H1 (cell line): ENCODE data around the gene EBF3. TPM values are rescaled to one million over a fixed set of nuclear protein-coding genes. Genes with fewer than 3 reads are reported as not detected.

ENCODE experiments used
- CTCF ChIA-PET: fragments of 300-600 bp; sonication (Branson Sonifier 250); formaldehyde crosslinking; loops from one replicate; lab custom pipeline; 2021; ENCODE audit not compliant: partially characterized antibody; lab: Charles Lee
- POLR2A ChIA-PET: fragments of 300-600 bp; sonication (Branson Sonifier 250); formaldehyde crosslinking; loops from one replicate; lab custom pipeline; 2021; ENCODE audit warnings: inconsistent platforms; ENCODE audit not compliant: partially characterized antibody; lab: Charles Lee
- DNase-seq, 2 experiments: peaks; one replicate each; pipeline versions ENCODE4 v3.0.0 to v3.0.0-alpha.2; 2010 to 2022; ENCODE audit warnings: low spot score in 2 of 2, low read depth in 1 of 2, mixed read lengths in 1 of 2
- FAIRE-seq: peaks from 2 replicates; lab custom pipeline; 2011; peaks lifted over from hg19 to GRCh38; lab: Jason Lieb, UNC
- H2AFZ ChIP-seq: 2 replicates; pipeline ENCODE4 v1.8.1; 2012; ENCODE audit warnings: low read length, inconsistent platforms
- H2AK5ac ChIP-seq: 2 replicates; pipeline ENCODE4 v1.6.1; 2013; ENCODE audit warnings: low read depth, low read length
- H2BK120ac ChIP-seq: replicated peaks from 2 replicates; pipeline ENCODE3; 2013; ENCODE audit warnings: low read depth, low read length, inconsistent platforms
- H2BK12ac ChIP-seq: 2 replicates; pipeline ENCODE4 v1.6.1; 2013; ENCODE audit warnings: low read depth, low read length
- H2BK15ac ChIP-seq: 2 replicates; pipeline ENCODE4 v1.6.1; 2013; ENCODE audit warnings: low read length
- H2BK20ac ChIP-seq: 2 replicates; pipeline ENCODE4 v1.6.1; 2013; ENCODE audit warnings: low read length
- H2BK5ac ChIP-seq: 2 replicates; pipeline ENCODE4 v1.6.1; 2013; ENCODE audit warnings: low read depth, low read length
- H3K14ac ChIP-seq: 2 replicates; pipeline ENCODE4 v1.6.1; 2013; ENCODE audit warnings: inconsistent platforms; ENCODE audit not compliant: insufficient read length
- H3K18ac ChIP-seq: 2 replicates; pipeline ENCODE4 v1.6.1; 2013; ENCODE audit warnings: low read length; ENCODE audit errors: extremely low read depth
- H3K23ac ChIP-seq: 2 replicates; pipeline ENCODE4 v1.6.1; 2013; ENCODE audit warnings: inconsistent platforms; ENCODE audit not compliant: insufficient read length
- H3K23me2 ChIP-seq: 2 replicates; pipeline ENCODE4 v1.6.1; 2013; ENCODE audit warnings: low read depth, low read length
- H3K27ac ChIP-seq: 2 replicates; pipeline ENCODE4 v1.6.1; 2011; ENCODE audit warnings: low read depth, low read length, inconsistent platforms
- H3K27me3 ChIP-seq, 4 experiments: replicated peaks in 1 of 4; 1 replicate in 1 of 4; 2 replicates in 3 of 4; pipeline versions ENCODE4 v1.6.1 to v1.8.1; 2011 to 2013; ENCODE audit warnings: low read length in 3 of 4, mild to moderate bottlenecking in 3 of 4, inconsistent platforms in 2 of 4, mixed read lengths in 2 of 4, moderate library complexity in 1 of 4; ENCODE audit not compliant: control insufficient read depth in 3 of 4, insufficient read depth in 3 of 4; ENCODE audit errors: extremely low read depth in 1 of 4
- H3K36me3 ChIP-seq, 4 experiments: 2 replicates each; pipeline versions ENCODE4 v1.6.1 to v1.8.1; 2011 to 2013; ENCODE audit warnings: mild to moderate bottlenecking in 4 of 4, low read length in 3 of 4, moderate library complexity in 2 of 4, control low read depth in 1 of 4, inconsistent platforms in 1 of 4; ENCODE audit not compliant: insufficient read depth in 4 of 4, control insufficient read depth in 2 of 4
- H3K4ac ChIP-seq: replicated peaks from 2 replicates; pipeline ENCODE3; 2013; ENCODE audit warnings: low read length, low read depth, mixed read lengths, inconsistent platforms; ENCODE audit not compliant: insufficient read length
- H3K4me1 ChIP-seq, 4 experiments: replicated peaks in 1 of 4; 1 replicate in 1 of 4; 2 replicates in 3 of 4; pipeline versions ENCODE4 v1.6.1 to v1.8.1; 2011 to 2013; ENCODE audit warnings: low read length in 3 of 4, inconsistent platforms in 2 of 4, mixed read lengths in 1 of 4; ENCODE audit not compliant: insufficient read depth in 4 of 4, control insufficient read depth in 3 of 4
- H3K4me2 ChIP-seq, 2 experiments: 2 replicates each; pipeline versions ENCODE4 v1.6.1 to v1.8.1; 2011 to 2013; ENCODE audit warnings: low read depth in 2 of 2, low read length in 2 of 2, control low read depth in 1 of 2, inconsistent platforms in 1 of 2, mild to moderate bottlenecking in 1 of 2; ENCODE audit not compliant: insufficient read depth in 1 of 2
- H3K4me3 ChIP-seq, 4 experiments: fragments of 200-600, 300-600 bp in 1 of 4; sonication (generic), shearing (Covaris generic), sonication (Bioruptor Twin) in 1 of 4; 2 replicates each; pipeline versions ENCODE4 v1.5.1 to v1.8.1; 2011 to 2016; ENCODE audit warnings: low read length in 4 of 4, low read depth in 3 of 4, control low read depth in 2 of 4, inconsistent platforms in 2 of 4, mild to moderate bottlenecking in 2 of 4, mixed read lengths in 1 of 4, moderate library complexity in 1 of 4; ENCODE audit not compliant: insufficient read depth in 2 of 4; ENCODE audit errors: extremely low read depth in 1 of 4
- H3K56ac ChIP-seq: replicated peaks from 2 replicates; pipeline ENCODE3; 2013; ENCODE audit warnings: low read depth, mild to moderate bottlenecking, mixed read lengths, low read length, inconsistent platforms; ENCODE audit not compliant: insufficient read length
- H3K79me1 ChIP-seq: 2 replicates; pipeline ENCODE4 v1.6.1; 2013; ENCODE audit warnings: low read depth, low read length, control low read depth
- H3K79me2 ChIP-seq, 2 experiments: 2 replicates each; pipeline versions ENCODE4 v1.6.1 to v1.8.1; 2012 to 2013; ENCODE audit warnings: low read length in 2 of 2, mild to moderate bottlenecking in 2 of 2, inconsistent platforms in 1 of 2; ENCODE audit not compliant: insufficient read depth in 2 of 2, control insufficient read depth in 1 of 2
- H3K9ac ChIP-seq, 4 experiments: replicated peaks in 1 of 4; 1 replicate in 1 of 4; 2 replicates in 3 of 4; pipeline versions ENCODE4 v1.6.1 to v1.8.1; 2011 to 2013; ENCODE audit warnings: low read depth in 3 of 4, low read length in 3 of 4, control low read depth in 2 of 4, mild to moderate bottlenecking in 2 of 4, moderate library complexity in 2 of 4, inconsistent platforms in 1 of 4; ENCODE audit errors: extremely low read depth in 1 of 4
- H3K9me3 ChIP-seq, 2 experiments: 2 replicates each; pipeline versions ENCODE4 v1.6.1 to v1.8.1; 2012 to 2013; ENCODE audit warnings: mild to moderate bottlenecking in 2 of 2, moderate library complexity in 2 of 2, control low read depth in 1 of 2, inconsistent platforms in 1 of 2, low read depth in 1 of 2, low read length in 1 of 2, mixed read lengths in 1 of 2; ENCODE audit not compliant: insufficient read depth in 2 of 2
- H4K20me1 ChIP-seq, 2 experiments: replicated peaks in 1 of 2; 2 replicates each; pipeline versions ENCODE3 to v1.8.1; 2011 to 2013; ENCODE audit warnings: inconsistent platforms in 2 of 2, low read length in 2 of 2, mild to moderate bottlenecking in 1 of 2; ENCODE audit not compliant: insufficient read depth in 2 of 2, control insufficient read depth in 1 of 2
- H4K5ac ChIP-seq: 2 replicates; pipeline ENCODE4 v1.6.1; 2013; ENCODE audit warnings: low read length, low read depth, mixed read lengths, inconsistent platforms; ENCODE audit not compliant: insufficient read length
- H4K8ac ChIP-seq: 2 replicates; pipeline ENCODE4 v1.8.0; 2013; ENCODE audit warnings: mild to moderate bottlenecking, moderate library complexity, low read length, inconsistent platforms; ENCODE audit not compliant: insufficient read depth; ENCODE audit errors: extremely low read depth
- H4K91ac ChIP-seq: replicated peaks from 2 replicates; pipeline ENCODE3; 2013; ENCODE audit warnings: low read length, mixed read lengths, inconsistent platforms; ENCODE audit not compliant: insufficient read length
- CBX5 ChIP-seq: fragments of 300-800, 300-1000 bp; sonication (generic); IDR thresholded peaks from 2 replicates; pipeline ENCODE4 v1.7.1; 2016; ENCODE audit warnings: antibody characterized with exemption, low read length, low read depth
- CHD2 ChIP-seq: IDR thresholded peaks from 2 replicates; pipeline ENCODE4 v1.6.1; 2012; ENCODE audit warnings: low read length, improper control_type of control experiment
- EGR1 ChIP-seq: IDR thresholded peaks from 2 replicates; pipeline ENCODE4 v1.6.1; 2011; ENCODE audit warnings: low read depth, low read length, borderline replicate concordance
- EP300 ChIP-seq, 2 experiments: IDR thresholded peaks; 1 replicate in 1 of 2; 2 replicates in 1 of 2; pipeline ENCODE4 v1.6.1; 2011 to 2012; ENCODE audit warnings: low read depth in 2 of 2, low read length in 2 of 2, mild to moderate bottlenecking in 2 of 2, borderline replicate concordance in 1 of 2, inconsistent platforms in 1 of 2, moderate library complexity in 1 of 2
- JUND ChIP-seq: IDR thresholded peaks from 2 replicates; pipeline ENCODE4 v1.6.1; 2011; ENCODE audit warnings: mild to moderate bottlenecking, improper control_type of control experiment, low read length
- KDM1A ChIP-seq: fragments of 200-600, 300-600 bp; sonication (generic); IDR thresholded peaks from 2 replicates; pipeline ENCODE4 v1.7.1; 2016; ENCODE audit warnings: mild to moderate bottlenecking, low read length, borderline replicate concordance
- POU5F1 ChIP-seq: IDR thresholded peaks from 2 replicates; pipeline ENCODE4 v1.6.1; 2011; ENCODE audit warnings: low read depth, mild to moderate bottlenecking, low read length, moderate library complexity
- RBBP5 ChIP-seq: IDR thresholded peaks from 2 replicates; pipeline ENCODE4 v1.7.1; 2012; ENCODE audit warnings: low read depth, mild to moderate bottlenecking, inconsistent platforms, low read length, moderate library complexity, borderline replicate concordance
- RNF2 ChIP-seq: fragments of 200-900, 300-1000 bp; sonication (generic); IDR thresholded peaks from 2 replicates; pipeline ENCODE4 v1.7.1; 2016; ENCODE audit warnings: borderline replicate concordance, low read depth, mild to moderate bottlenecking, antibody characterized with exemption, low read length; ENCODE audit not compliant: poor library complexity, severe bottlenecking; ENCODE audit errors: missing control alignments
- SIX5 ChIP-seq: IDR thresholded peaks from 2 replicates; pipeline ENCODE4 v1.6.1; 2011; ENCODE audit warnings: mild to moderate bottlenecking, low read depth, low read length
- SRF ChIP-seq: IDR thresholded peaks from 2 replicates; pipeline ENCODE4 v1.6.1; 2011; ENCODE audit warnings: mild to moderate bottlenecking, low read depth, low read length, moderate library complexity
- SUZ12 ChIP-seq: fragments of 200-600 bp; sonication (generic); IDR thresholded peaks from 2 replicates; pipeline ENCODE4 v1.6.1; 2012; ENCODE audit warnings: mild to moderate bottlenecking, inconsistent platforms, low read length, moderate library complexity, mixed read lengths
- ZNF274 ChIP-seq: IDR thresholded peaks from 2 replicates; pipeline ENCODE4 v1.7.0; 2012; ENCODE audit warnings: low read length, borderline replicate concordance; ENCODE audit errors: extremely low read depth
- WGBS, 2 experiments: shearing (Covaris generic) in 1 of 2; methylation state at CpG; one replicate each; pipeline versions ENCODE4 v1.1.6 to v1.1.7; 2013 to 2015; ENCODE audit warnings: low lambda C conversion rate in 2 of 2, mixed read lengths in 2 of 2, inconsistent platforms in 1 of 2, low coverage in 1 of 2, missing lambda C conversion rate in 1 of 2; ENCODE audit not compliant: insufficient replicate concordance in 2 of 2, insufficient coverage in 1 of 2, insufficient read length in 1 of 2; ENCODE audit errors: extremely low coverage in 1 of 2, missing lambda C conversion rate in 1 of 2; 5-methylcytosine and 5-hydroxymethylcytosine counted together
- polyA plus RNA-seq, 7 experiments: library from polyadenylated mRNA; depleted of rRNA in 3 of 7; stranded (reverse) in 5 of 7; unstranded in 2 of 7; fragments of >200 nt in 5 of 7; fragments of 200-250 nt in 2 of 7; gene quantifications; 1 replicate in 5 of 7; 2 replicates in 1 of 7; 4 replicates in 1 of 7; pipeline versions ENCODE4 v1.2.1 to v1.2.3, GENCODE V29; 2011 to 2013; ENCODE audit warnings: missing spikeins in 2 of 7, mixed read lengths in 2 of 7
- total RNA-seq: library from RNA; stranded (reverse); fragmentation: NEBNext Ultra II Directional; extraction: Animal tissue kit (Norgen Biotek cat#: 25700); gene quantifications from 2 replicates; pipeline ENCODE4 v1.2.1, GENCODE V29; 2021

EBF3 gene
- total and polyA plus RNA-seq, 2 of the 8 experiments (the other 6 are each of a cell fraction or from before 2014, with no cell fraction given), result 0.08 to 0.26 TPM

DNA sequence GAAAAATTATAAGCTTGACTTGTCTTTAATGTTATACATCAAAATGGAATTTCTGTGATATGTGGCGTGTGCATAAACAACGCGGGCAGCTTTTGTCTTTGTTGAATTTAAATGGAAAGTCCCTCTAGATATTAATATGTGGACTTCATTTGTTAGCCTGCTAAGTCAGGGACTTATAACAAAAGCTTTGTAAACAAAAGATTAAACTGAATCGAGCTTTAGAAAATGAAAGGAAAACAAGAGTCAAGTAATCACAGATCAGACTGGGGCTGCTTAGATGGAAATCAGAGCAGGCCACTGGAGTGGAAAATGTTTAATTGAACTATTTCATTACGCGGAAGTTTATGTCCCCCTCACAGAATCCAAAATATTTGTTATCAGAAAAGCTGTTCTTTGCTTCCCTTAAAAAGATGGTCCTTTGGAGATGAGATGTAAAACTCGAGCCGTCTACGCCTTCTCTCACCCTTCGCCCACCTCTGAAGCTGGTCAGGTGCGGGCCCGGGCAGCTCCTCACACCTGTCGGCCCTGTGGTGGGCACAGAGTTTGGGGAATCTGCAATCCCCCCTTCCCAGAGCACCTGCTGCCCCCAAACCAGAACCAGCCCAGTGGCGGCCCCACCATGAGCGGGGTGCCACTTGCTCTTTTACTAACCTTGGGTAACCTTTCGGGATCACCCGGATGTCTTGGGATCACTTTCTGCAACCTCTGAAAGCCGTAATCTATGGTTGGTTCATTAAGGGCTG is 116.2 kb downstream of the EBF3 start:
- no peak overlapping the region for H2BK5ac ChIP-seq
- H3K9me3 ChIP-seq, result no peaks in the 10 kb centered on the region
- H2AFZ ChIP-seq, result no peak overlapping the region
- 94% methylated on average over 18 of the region's 18 CpGs; no CpG with 5 or more reads in 1 of the 2 experiments for WGBS, 2 experiments
- no peak overlapping the region for H3K4me3 ChIP-seq
- no peak overlapping the region for H4K8ac ChIP-seq
- FAIRE-seq (no peak), DNase-seq (no peak)
- H2BK20ac ChIP-seq, result no peak overlapping the region
- no peak overlapping the region for H3K27ac ChIP-seq
- H3K18ac ChIP-seq, result no peak overlapping the region
- H2BK15ac ChIP-seq, result no peak overlapping the region
- H2BK120ac ChIP-seq, result no peak overlapping the region
- no peak overlapping the region for H3K4me2 ChIP-seq
- no peaks in the 10 kb centered on the region for H4K20me1 ChIP-seq
- CTCF ChIA-PET, result interaction anchor here (0.6 to 1.5 kb wide), 3 partner anchors 16 to 576 kb away, joined by 3 to 5 read pairs (median 4); no protein-coding TSS in a partner anchor
- POLR2A ChIA-PET, result no interaction called here
- H3K23ac ChIP-seq, result no peak overlapping the region
- peaks cover 0 to 2% (median 0%) of the 10 kb centered on the region in 4 experiments; a peak in 2 of 7 replicates for H3K4me1 ChIP-seq
- H2BK12ac ChIP-seq, result no peak overlapping the region
- H3K14ac ChIP-seq, result no peak overlapping the region
- no peak overlapping the region for H4K91ac ChIP-seq
- H3K36me3 ChIP-seq, result no peaks in the 10 kb centered on the region
- H2AK5ac ChIP-seq, result no peak overlapping the region
- no peaks in the 10 kb centered on the region for H3K79me2 ChIP-seq
- no peak overlapping the region for H3K4ac ChIP-seq
- H3K9ac ChIP-seq, result no peak overlapping the region
- H3K27me3 ChIP-seq, result no peaks in the 10 kb centered on the region
- no peak overlapping the region for H4K5ac ChIP-seq
- H3K56ac ChIP-seq, result no peak overlapping the region
- H3K23me2 ChIP-seq, result no peaks in the 10 kb centered on the region
- H3K79me1 ChIP-seq, result no peaks in the 10 kb centered on the region
- TF ChIP-seq ZNF274 (no peak), RBBP5 (no peak), EP300 (IDR thresholded peaks at IDR 0.05; ENCODE audit: borderline replicate concordance in 1 of 2, low read depth in 2 of 2, low read length in 2 of 2) (no peak), SUZ12 (no peak), KDM1A (no peak), CHD2 (no peak), SIX5 (no peak), SRF (no peak), RNF2 (no peak), CBX5 (no peak), POU5F1 (no peak), EGR1 (no peak), JUND (no peak)
